K562 (cell line): ENCODE results near the gene ZBTB47. TPM values are rescaled to one million over a fixed set of nuclear protein-coding genes. Genes with fewer than 3 reads are reported as not detected.

Experiments used
- ATAC-seq: fragments of 200-7000 bp; cut with Tn5 transposase; 3 replicates; pipeline ENCODE4 v1.9.1; 2020; ENCODE audit warnings: moderate library complexity
- Bru-seq: library from RNA; stranded (reverse); fragments of 400-500 nt; gene quantifications from one replicate; lab custom pipeline; 2021; lab: Mats Ljungman, UMichigan
- BruChase-seq, 2 experiments: library from RNA; stranded (reverse); fragments of 400-500 nt; gene quantifications; one replicate each; lab custom pipeline; 2021; lab: Mats Ljungman, UMichigan
- BruUV-seq: library from RNA; stranded (reverse); fragments of 400-500 nt; replicated peaks from 2 replicates; lab custom pipeline; 2021; lab: Mats Ljungman, UMichigan
- CTCF ChIA-PET: fragments of 300-600 bp; formaldehyde crosslinking; extraction: SDS; loops from one replicate; lab custom pipeline; 2021; ENCODE audit warnings: low intra/inter-chr PET ratio; lab: Yijun Ruan, JAX
- POLR2A ChIA-PET: fragments of 300-600, 350-650 bp; sonication (Branson Sonifier 250); formaldehyde crosslinking; extraction: SDS; loops from one replicate; lab custom pipeline; 2021; ENCODE audit warnings: antibody characterized with exemption, inconsistent platforms; lab: Yijun Ruan, JAX
- DNase-seq, 4 experiments: peaks; one replicate each; pipeline versions ENCODE4 v3.0.0 to v3.0.0-alpha.2; 2011 to 2018; ENCODE audit warnings: low spot score in 3 of 4, mixed read lengths in 3 of 4; ENCODE audit errors: extremely low read depth in 1 of 4
- FAIRE-seq: peaks from 2 replicates; lab custom pipeline; 2011; peaks lifted over from hg19 to GRCh38; lab: Jason Lieb, UNC
- H2AFZ ChIP-seq: 2 replicates; pipeline ENCODE4 v1.6.0; 2011; ENCODE audit warnings: low read depth, low read length, control low read depth, inconsistent platforms
- H3K27ac ChIP-seq: fragments of 200-600 bp; 3 replicates; pipeline ENCODE4 v1.8.0; 2011; ENCODE audit warnings: low read depth, mild to moderate bottlenecking, control low read depth, inconsistent platforms, low read length, moderate library complexity, mixed read lengths; ENCODE audit errors: extremely low read depth
- H3K27me3 ChIP-seq, 2 experiments: fragments of 300-600 bp in 1 of 2; 2 replicates in 1 of 2; 3 replicates in 1 of 2; pipeline versions ENCODE4 v1.6.0 to v1.8.0; 2011; ENCODE audit warnings: inconsistent platforms in 2 of 2, low read length in 2 of 2, mild to moderate bottlenecking in 1 of 2, mixed read lengths in 1 of 2, moderate library complexity in 1 of 2; ENCODE audit not compliant: control insufficient read depth in 2 of 2, insufficient read depth in 2 of 2
- H3K36me3 ChIP-seq: fragments of 300-600 bp; 3 replicates; pipeline ENCODE4 v1.8.0; 2011; ENCODE audit warnings: mild to moderate bottlenecking, low read length, inconsistent platforms; ENCODE audit not compliant: control insufficient read depth, insufficient read depth
- H3K4me1 ChIP-seq, 2 experiments: fragments of 200-600 bp in 1 of 2; replicated peaks in 1 of 2; 2 replicates in 1 of 2; 3 replicates in 1 of 2; pipeline versions ENCODE4 v1.5.1 to v1.8.0; 2011; ENCODE audit warnings: inconsistent platforms in 2 of 2, low read length in 2 of 2, mild to moderate bottlenecking in 1 of 2, mixed read lengths in 1 of 2, moderate library complexity in 1 of 2; ENCODE audit not compliant: control insufficient read depth in 2 of 2, insufficient read depth in 2 of 2
- H3K4me2 ChIP-seq: 2 replicates; pipeline ENCODE4 v1.6.1; 2011; ENCODE audit warnings: low read length, control low read depth, inconsistent platforms, mixed read lengths; ENCODE audit not compliant: insufficient read depth
- H3K4me3 ChIP-seq: fragments of 200-600 bp; sonication (generic), shearing (Covaris generic); 2 replicates; pipeline ENCODE4 v1.5.1; 2016; ENCODE audit warnings: control low read depth, inconsistent platforms
- H3K79me2 ChIP-seq: fragments of 200-600 bp; 3 replicates; pipeline ENCODE4 v1.8.0; 2011; ENCODE audit warnings: low read length, inconsistent platforms; ENCODE audit not compliant: control insufficient read depth, insufficient read depth
- H3K9ac ChIP-seq, 2 experiments: 2 replicates each; pipeline versions ENCODE4 v1.6.0 to v1.6.1; 2011; ENCODE audit warnings: low read depth in 2 of 2, low read length in 2 of 2, control low read depth in 1 of 2, inconsistent platforms in 1 of 2, mild to moderate bottlenecking in 1 of 2, mixed read lengths in 1 of 2; ENCODE audit not compliant: insufficient read depth in 1 of 2
- H3K9me1 ChIP-seq: one replicate; pipeline ENCODE4 v1.6.0; 2011; ENCODE audit warnings: inconsistent platforms, mild to moderate bottlenecking, low read length, moderate library complexity; ENCODE audit not compliant: control insufficient read depth, insufficient read depth
- H3K9me3 ChIP-seq: replicated peaks from 2 replicates; pipeline ENCODE4 v1.5.1; 2011; ENCODE audit warnings: low read depth, low read length, inconsistent platforms; ENCODE audit not compliant: control insufficient read depth, insufficient read depth
- H4K20me1 ChIP-seq: replicated peaks from 2 replicates; pipeline ENCODE4 v1.6.1; 2011; ENCODE audit warnings: low read length, inconsistent platforms, mixed read lengths; ENCODE audit not compliant: control insufficient read depth, insufficient read depth
- CEBPZ ChIP-seq: fragments of 150-350 bp; IDR thresholded peaks from 2 replicates; pipeline ENCODE4 v1.6.1; 2014; ENCODE audit warnings: low read depth, mild to moderate bottlenecking, low read length, borderline replicate concordance
- CHD4 ChIP-seq: fragments of 200-600 bp; sonication (generic); IDR thresholded peaks from 3 replicates; pipeline ENCODE4 v1.6.1; 2012; ENCODE audit warnings: low read depth, mild to moderate bottlenecking, mixed read lengths, low read length, inconsistent platforms; ENCODE audit not compliant: insufficient read depth, insufficient replicate concordance, poor library complexity, severe bottlenecking
- HEY1 ChIP-seq: fragments of 250-450 bp; sonication (Bioruptor Pico); IDR thresholded peaks from 2 replicates; pipeline ENCODE4 v1.5.0; 2020; ENCODE audit warnings: mild to moderate bottlenecking, moderate library complexity, borderline replicate concordance
- HMGN3 ChIP-seq: IDR thresholded peaks from 2 replicates; pipeline ENCODE4 v1.6.1; 2011; ENCODE audit warnings: borderline replicate concordance, low read depth, mild to moderate bottlenecking, mixed read lengths, low read length; ENCODE audit not compliant: insufficient read length; ENCODE audit errors: extremely low read depth
- KLF10 ChIP-seq: fragments of 250-450 bp; sonication (Bioruptor Pico); IDR thresholded peaks from 2 replicates; pipeline ENCODE4 v1.6.1; 2021; ENCODE audit warnings: matching md5 sums
- MYBL2 ChIP-seq, 2 experiments: fragments of 450-650 bp in 1 of 2; sonication (generic) in 1 of 2; formaldehyde crosslinking in 1 of 2; IDR thresholded peaks; 2 replicates each; pipeline versions ENCODE4 v1.6.1 to v1.8.1; 2017 to 2022; ENCODE audit warnings: borderline replicate concordance in 1 of 2, inconsistent platforms in 1 of 2, low read depth in 1 of 2, mild to moderate bottlenecking in 1 of 2, missing genetic modification reagents in 1 of 2, moderate library complexity in 1 of 2
- ZBTB17 ChIP-seq: fragments of 450-650 bp; formaldehyde crosslinking; IDR thresholded peaks from 2 replicates; pipeline ENCODE4 v1.4.0; 2020; ENCODE audit warnings: mild to moderate bottlenecking
- ZNF395 ChIP-seq: fragments of 200-800 bp; sonication (Bioruptor generic); IDR thresholded peaks from 2 replicates; pipeline ENCODE4 v1.6.1; 2017; ENCODE audit warnings: missing genetic modification characterization, missing compliant biosample characterization
- ZNF644 ChIP-seq: fragments of 200-800 bp; sonication (Bioruptor generic); IDR thresholded peaks from 2 replicates; pipeline ENCODE4 v1.6.1; 2016; ENCODE audit warnings: low read depth, missing genetic modification characterization, missing compliant biosample characterization
- WGBS: fragments of 100-300 bp; shearing (Covaris generic); methylation state at CpG from one replicate; pipeline ENCODE4 v1.1.6; 2016; ENCODE audit warnings: low coverage, mixed read lengths; ENCODE audit not compliant: insufficient coverage; ENCODE audit errors: missing lambda C conversion rate; 5-methylcytosine and 5-hydroxymethylcytosine counted together
- in situ Hi-C: fragments of 300-500 bp; cut with MboI; formaldehyde crosslinking; loops from 4 replicates; pipeline ENCODE4 v1.15.0; 2018; ENCODE audit warnings: inconsistent platforms, mixed read lengths
- intact Hi-C: fragments of 100-400 bp; cut with micrococcal nuclease; formaldehyde crosslinking; loops from 2 replicates; pipeline ENCODE4 v1.14.2; 2022
- long read RNA-seq, 3 experiments: library from polyadenylated mRNA in 2 of 3; library from RNA in 1 of 3; unstranded in 2 of 3; stranded (forward) in 1 of 3; transcript quantifications; one replicate each; pipeline ENCODE4 v2.0.0, GENCODE V29; 2019 to 2022
- polyA minus RNA-seq, 3 experiments: library from RNA; depleted of rRNA, polyadenylated mRNA; stranded (reverse); fragments of >200 nt; gene quantifications; 2 replicates each; pipeline ENCODE4 v1.2.3, GENCODE V29; 2011
- polyA plus RNA-seq, 8 experiments: library from polyadenylated mRNA; depleted of rRNA in 4 of 8; stranded (reverse) in 5 of 8; unstranded in 3 of 8; fragments of >200 nt; fragmentation: Nextera tagmentation in 2 of 8; fragmentation: Illumina TruSeq in 1 of 8; extraction: Ambion mirVana in 2 of 8; extraction: Trizol in 1 of 8; gene quantifications; 2 replicates each; pipeline versions ENCODE4 v1.2.1 to v1.2.3, GENCODE V29; 2011 to 2014; ENCODE audit warnings: inconsistent platforms in 1 of 8, missing spikeins in 1 of 8
- total RNA-seq, 7 experiments: library from RNA; depleted of rRNA in 6 of 7; stranded (reverse); fragments of >200 nt in 6 of 7; fragmentation: Illumina TruSeq in 2 of 7; extraction: Trizol in 2 of 7; gene quantifications; 2 replicates each; pipeline versions ENCODE4 v1.2.1 to v1.2.3, GENCODE V29; 2011 to 2021; ENCODE audit warnings: low replicate concordance in 1 of 7

The ZBTB47 gene
- 2.9 and 11.3 TPM in 2 replicates for total RNA-seq (2011; cell fraction: chromatin; rRNA removed; ENCODE audit: low replicate concordance)
- total RNA-seq (2011; cell fraction: nucleolus; rRNA removed), result 7.5 and 7.8 TPM in 2 replicates
- 5.3 and 5.7 TPM in 2 replicates for total RNA-seq (2011; cell fraction: nucleoplasm; rRNA removed)
- total RNA-seq (2014; rRNA removed) (3.4 and 5.0 TPM in 2 replicates), total RNA-seq (2014; rRNA removed; fragmentation: Illumina TruSeq; extraction: Trizol) (0.45 and 0.58 TPM in 2 replicates), total RNA-seq (2015; rRNA removed; fragmentation: Illumina TruSeq; extraction: Trizol) (1.8 and 1.9 TPM in 2 replicates), total RNA-seq (2021) (2.9 and 4.6 TPM in 2 replicates), polyA plus RNA-seq (2011; rRNA removed) (1.7 and 2.2 TPM in 2 replicates), polyA plus RNA-seq (2014; fragmentation: Illumina TruSeq; extraction: Trizol) (1.6 and 2.3 TPM in 2 replicates), polyA plus RNA-seq (2014; fragmentation: Nextera tagmentation; extraction: Ambion mirVana) (under 1 TPM in 1 of 2 experiments, not detected in 1; 0.11 TPM), polyA plus RNA-seq (2014; rRNA removed) (2.7 and 2.9 TPM in 2 replicates), polyA minus RNA-seq (2011; rRNA and poly(A)+ RNA removed) (1.8 and 2.8 TPM in 2 replicates), Bru-seq, nascent RNA (percentile 62 among the genes with signal in this experiment), BruChase-seq, experiment 1, labeled RNA remaining after a 2-hour chase (percentile 51 among the genes with signal in this experiment), BruChase-seq, experiment 2, labeled RNA remaining after a 6-hour chase (percentile 46 among the genes with signal in this experiment)
- 1.8 and 3.3 TPM in 2 replicates for polyA plus RNA-seq (2011; cell fraction: cytosol; rRNA removed)
- 4.4 and 8.8 TPM in 2 replicates for polyA plus RNA-seq (2011; cell fraction: nucleus; rRNA removed)
- 1.8 and 2.8 TPM in 2 replicates for polyA plus RNA-seq (2012)
- 2.0 and 2.1 TPM in 2 replicates for polyA minus RNA-seq (2011; cell fraction: cytosol; rRNA and poly(A)+ RNA removed)
- polyA minus RNA-seq (2011; cell fraction: nucleus; rRNA and poly(A)+ RNA removed), result 5.9 and 7.1 TPM in 2 replicates
- long read RNA-seq, experiment 1, partial matches to known transcripts, result 10 of 10 reads
- long read RNA-seq, experiment 1, other reads (novel, unspliced or antisense), result 0 of 10 reads
- long read RNA-seq, experiment 2, partial matches to known transcripts, result 7 of 11 reads
- long read RNA-seq, experiment 2, other reads (novel, unspliced or antisense), result 4 of 11 reads
- long read RNA-seq, experiment 3, result 0 reads

GRCh38 chr3:42653560-42654330, at the start of gene ZBTB47:
Gene ZBTB47, plus strand, starts transcription at chr3:42653697. Its CDS starts 4,659 bp downstream, at chr3:42658356.
- peaks cover 16 to 50% of the 10 kb centered on the region in 2 experiments for H3K4me1 ChIP-seq
- POLR2A ChIA-PET, result interaction anchor here (0.6 to 1.6 kb wide), 7 partner anchors 11 to 1670 kb away, joined by 3 to 5 read pairs (median 3); no protein-coding TSS in a partner anchor
- DNase-seq, result peak in 2 of 4 experiments; percentile 46 to 55
- no TSS peak for BruUV-seq
- H3K9me1 ChIP-seq, result peaks cover 4% of the 10 kb centered on the region
- intact Hi-C loops, result loop anchor here (5.0 kb wide), 1 partner anchor 71 kb away; the partner anchor contains the start of gene SEC22C
- peak within 1 kb of the TSS; percentile 53 for H3K4me3 ChIP-seq
- H2AFZ ChIP-seq, result peak within 1 kb of the TSS; percentile 85
- ATAC-seq, result peak; percentile 4
- WGBS, result 25% methylated on average over 19 of the region's 31 CpGs
- H3K9me3 ChIP-seq, result no peaks in the 10 kb centered on the region
- H4K20me1 ChIP-seq, result no peaks in the 10 kb centered on the region
- in situ Hi-C loops, result loop anchor here (5.0 kb wide), 1 partner anchor 94 kb away; no protein-coding TSS in a partner anchor
- FAIRE-seq, result no peak
- no peaks in the 10 kb centered on the region for H3K79me2 ChIP-seq
- H3K27ac ChIP-seq, result peak within 1 kb of the TSS; percentile 52
- peak within 1 kb of the TSS; percentile 78 for H3K4me2 ChIP-seq
- peaks cover 11% of the 10 kb centered on the region for H3K36me3 ChIP-seq
- CTCF ChIA-PET, result no interaction called here
- peak within 1 kb of the TSS; percentile 65 to 94; a peak in 3 of 4 replicates for H3K9ac ChIP-seq
- no peaks in the 10 kb centered on the region for H3K27me3 ChIP-seq
- TF ChIP-seq ZNF644 (tag) (no peak), MYBL2 (IDR thresholded peaks at IDR 0.05; ENCODE audit: low read depth) (no peak), MYBL2 (CRISPR knock-in tag; IDR thresholded peaks at IDR 0.05; ENCODE audit: borderline replicate concordance) (no peak), ZNF395 (no peak), KLF10 (CRISPR knock-in tag) (no peak), CEBPZ (no peak), ZBTB17 (CRISPR knock-in tag) (no peak), CHD4 (no peak), HMGN3 (peak; percentile 16), HEY1 (CRISPR knock-in tag) (no peak)
